Activated naive CD8-positive, alpha-beta T cell treated with anti-CD3 and anti-CD28 coated beads, Interleukin-2, amount 50 U/mL, for 24 hours (primary cell): Measurements from ENCODE around the gene SULT1C2.

ENCODE experiments used
- ATAC-seq: fragments of 150-1000 bp; cut with Tn5 transposase; one replicate; pipeline ENCODE4 v1.10.0; 2021
- DNase-seq: peaks from one replicate; pipeline ENCODE4 v3.0.0; 2021
- H3K27ac Mint-ChIP-seq: one replicate; pipeline ENCODE4 v1.8.0; 2021; ENCODE audit warnings: mild to moderate bottlenecking, mixed read lengths
- H3K27me3 Mint-ChIP-seq: one replicate; pipeline ENCODE4 v1.8.0; 2021; ENCODE audit warnings: mixed read lengths
- H3K36me3 Mint-ChIP-seq: one replicate; pipeline ENCODE4 v1.8.0; 2021; ENCODE audit warnings: low read depth, mixed read lengths
- H3K4me1 Mint-ChIP-seq: one replicate; pipeline ENCODE4 v1.8.0; 2021; ENCODE audit warnings: mixed read lengths
- H3K4me3 Mint-ChIP-seq: one replicate; pipeline ENCODE4 v1.8.0; 2021; ENCODE audit warnings: mild to moderate bottlenecking, moderate library complexity, mixed read lengths
- H3K9me3 Mint-ChIP-seq: one replicate; pipeline ENCODE4 v1.8.0; 2021; ENCODE audit warnings: mixed read lengths

The SULT1C2 gene

DNA sequence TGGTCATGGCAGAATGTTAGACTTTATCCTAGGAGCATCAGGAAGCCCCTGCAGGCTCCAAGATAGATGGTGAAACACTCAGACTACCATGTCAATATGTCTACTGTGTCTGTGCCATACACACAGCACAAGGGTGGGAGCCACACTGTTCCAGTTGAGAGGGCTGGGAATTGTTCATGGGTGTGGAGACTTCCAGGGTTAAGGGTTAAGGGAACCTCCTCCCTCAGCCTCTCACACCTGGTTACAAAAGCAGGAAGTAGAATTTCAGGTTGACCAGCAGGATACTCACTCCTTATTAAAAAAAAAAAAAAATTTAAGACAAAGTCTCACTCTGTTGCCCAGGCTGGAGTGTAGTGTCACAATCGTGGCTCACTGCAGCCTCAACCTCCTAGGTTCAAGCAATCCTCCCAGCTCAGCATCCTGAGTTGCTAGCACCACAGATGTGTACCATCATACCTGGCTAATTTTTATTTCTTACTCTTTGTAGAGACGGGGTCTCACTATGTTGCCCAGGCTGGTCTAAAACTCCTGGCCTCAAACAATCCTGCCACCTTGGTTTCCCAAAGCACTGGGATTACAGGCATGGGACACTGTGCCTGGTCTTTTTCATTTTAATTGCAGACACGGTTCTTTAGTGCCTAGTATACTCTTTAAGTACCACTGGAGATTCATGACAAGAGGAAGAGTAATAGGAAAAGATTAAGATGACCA, 26.0 kb downstream of the SULT1C2 start:
- no peaks in the 10 kb centered on the region for H3K36me3 Mint-ChIP-seq
- no peak overlapping the region for H3K4me3 Mint-ChIP-seq
- ATAC-seq, result no peak
- H3K9me3 Mint-ChIP-seq, result no peaks in the 10 kb centered on the region
- no peaks in the 10 kb centered on the region for H3K4me1 Mint-ChIP-seq
- no peak overlapping the region for H3K27ac Mint-ChIP-seq
- H3K27me3 Mint-ChIP-seq, result peaks cover 3% of the 10 kb centered on the region
- no peak for DNase-seq

DNA sequence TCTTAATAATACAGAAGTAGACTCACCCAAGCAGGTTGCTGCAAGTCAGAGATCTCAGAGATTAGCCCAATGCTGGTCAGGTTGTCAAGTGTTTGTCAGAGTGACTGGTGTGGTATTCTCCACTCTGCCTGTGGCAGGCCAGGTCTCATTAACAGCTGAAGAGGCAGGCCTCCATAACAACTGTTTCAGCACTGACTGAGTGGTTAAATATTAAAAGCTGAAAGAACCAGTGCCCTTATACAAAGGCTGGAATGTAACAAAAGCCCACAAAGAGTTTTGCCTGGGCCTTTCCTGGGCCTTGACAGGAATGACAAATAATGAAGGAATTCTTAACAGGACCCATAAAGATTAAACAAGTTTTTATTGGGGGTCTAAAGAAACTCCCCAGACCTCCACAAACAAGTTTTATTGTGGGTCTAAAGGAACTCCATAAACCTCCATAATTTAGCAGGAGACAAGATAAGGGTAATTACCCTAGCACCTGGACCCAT, 26.8 kb downstream of the SULT1C2 start:
- H3K4me1 Mint-ChIP-seq, result no peaks in the 10 kb centered on the region
- H3K36me3 Mint-ChIP-seq, result no peaks in the 10 kb centered on the region
- ATAC-seq (no peak), DNase-seq (no peak)
- no peak overlapping the region for H3K27ac Mint-ChIP-seq
- no peak overlapping the region for H3K4me3 Mint-ChIP-seq
- no peaks in the 10 kb centered on the region for H3K9me3 Mint-ChIP-seq
- H3K27me3 Mint-ChIP-seq, result peaks cover 3% of the 10 kb centered on the region

DNA sequence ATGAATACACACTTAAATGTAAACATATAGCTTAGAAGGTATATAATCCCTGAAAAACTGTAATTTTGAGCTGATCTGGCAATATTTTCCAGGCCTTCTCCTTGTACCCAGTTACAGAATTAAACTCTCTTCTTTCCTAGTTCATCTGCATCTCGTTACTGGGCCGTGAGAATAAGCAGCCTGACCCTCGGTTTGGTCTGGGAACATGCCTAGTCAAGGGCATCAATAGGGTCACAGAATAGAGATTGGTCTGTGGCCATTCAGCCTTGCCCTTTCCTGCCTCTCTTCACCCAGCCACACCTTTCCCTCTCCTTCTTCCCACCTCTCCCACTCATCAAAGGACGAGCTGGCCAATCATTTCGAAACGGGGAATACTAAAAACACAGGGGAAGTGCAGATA, 27.3 kb downstream of the SULT1C2 start:
- DNase-seq (no peak), ATAC-seq (no peak)
- no peak overlapping the region for H3K27ac Mint-ChIP-seq
- peaks cover 3% of the 10 kb centered on the region for H3K27me3 Mint-ChIP-seq
- no peaks in the 10 kb centered on the region for H3K4me1 Mint-ChIP-seq
- no peak overlapping the region for H3K4me3 Mint-ChIP-seq
- H3K36me3 Mint-ChIP-seq, result no peaks in the 10 kb centered on the region
- no peaks in the 10 kb centered on the region for H3K9me3 Mint-ChIP-seq

DNA sequence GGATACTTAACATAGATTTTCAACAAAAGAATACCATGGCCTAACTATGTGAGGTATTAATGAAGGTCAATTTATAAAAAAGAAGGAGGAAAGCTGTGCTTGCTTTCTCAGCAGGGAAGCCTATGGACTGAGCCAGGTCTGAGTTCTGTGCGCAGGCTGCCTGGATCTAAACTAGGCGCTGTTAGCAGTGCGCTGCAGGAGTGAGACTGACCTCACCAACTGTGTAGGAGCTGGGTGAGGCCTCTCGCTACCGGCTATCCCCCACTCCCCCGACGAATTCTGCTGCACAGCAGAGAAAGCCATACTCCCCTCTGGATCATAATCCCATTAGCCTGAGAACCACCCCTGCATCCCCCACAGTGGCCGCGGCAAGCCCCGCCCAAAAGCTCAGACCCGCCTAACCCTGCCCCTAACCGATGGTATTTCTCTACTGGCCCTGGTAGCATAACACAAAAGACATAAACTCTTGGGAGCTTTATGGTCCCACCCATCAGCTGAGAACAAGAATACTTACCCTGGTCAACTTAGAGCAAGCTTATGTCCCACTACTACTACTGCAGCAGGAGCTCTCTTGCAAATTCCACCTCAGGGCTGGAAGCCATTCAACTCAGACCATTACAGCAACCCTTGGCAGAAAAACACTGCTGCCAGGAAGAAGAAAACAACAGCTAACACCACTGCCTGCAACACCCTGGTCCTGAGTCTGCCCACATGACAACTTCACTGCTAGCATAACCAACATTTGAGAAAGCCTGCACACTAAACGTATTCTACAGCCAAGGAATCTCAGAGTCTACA, 28.0 kb downstream of the SULT1C2 start:
- no peak for DNase-seq
- Mint-ChIP-seq H3K27ac (no peak overlapping the region), H3K36me3 (no peaks in the 10 kb centered on the region), H3K4me3 (no peak overlapping the region), H3K4me1 (no peaks in the 10 kb centered on the region), H3K27me3 (peaks cover 3% of the 10 kb centered on the region), H3K9me3 (no peaks in the 10 kb centered on the region)
- ATAC-seq, result no peak

DNA sequence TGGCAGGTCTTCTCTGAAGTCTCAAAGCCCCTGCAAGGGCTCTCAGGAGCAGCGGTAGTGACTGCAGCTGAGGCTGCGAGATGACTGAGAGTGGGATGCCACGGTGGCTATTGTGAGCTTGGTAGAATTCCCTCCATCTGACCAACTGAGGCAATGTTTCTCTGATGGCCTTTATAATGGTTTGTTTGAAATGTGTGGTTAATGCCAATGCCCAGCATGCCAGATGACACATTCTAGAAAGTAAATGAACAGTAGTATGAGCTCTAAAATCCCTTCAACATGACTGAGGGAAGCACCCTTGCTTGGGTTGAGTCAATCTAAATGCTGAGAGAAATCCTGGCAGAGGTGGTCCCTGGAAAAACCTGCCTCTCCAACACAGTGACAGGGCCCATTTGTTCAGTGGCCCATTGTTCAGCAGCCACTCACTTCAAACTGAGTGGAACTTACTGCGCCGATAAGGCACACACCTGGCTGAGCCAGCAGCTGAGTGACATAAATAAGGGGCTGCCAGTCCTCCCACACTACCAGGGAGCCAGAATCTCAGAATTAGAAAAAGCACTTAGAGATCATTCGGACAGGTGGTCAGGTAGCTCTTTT, 31.7 kb downstream of the SULT1C2 start:
- Mint-ChIP-seq H3K27me3 (peaks cover 3% of the 10 kb centered on the region), H3K4me1 (no peaks in the 10 kb centered on the region), H3K27ac (no peak overlapping the region), H3K36me3 (no peaks in the 10 kb centered on the region), H3K4me3 (no peak overlapping the region), H3K9me3 (no peaks in the 10 kb centered on the region)
- no peak for DNase-seq
- no peak for ATAC-seq

- Mint-ChIP-seq H3K9me3 (no peaks in the 10 kb centered on the region), H3K4me3 (no peak overlapping the region), H3K27me3 (peaks cover 3% of the 10 kb centered on the region), H3K36me3 (no peaks in the 10 kb centered on the region), H3K27ac (no peak overlapping the region), H3K4me1 (no peaks in the 10 kb centered on the region)
- DNase-seq (no peak), ATAC-seq (no peak)
These were observed 34.9 kb downstream of the SULT1C2 start for GRCh38 chr2:108323619-108324018.

- H3K9me3 Mint-ChIP-seq, result no peaks in the 10 kb centered on the region
- no peaks in the 10 kb centered on the region for H3K4me1 Mint-ChIP-seq
- H3K27ac Mint-ChIP-seq, result no peak overlapping the region
- no peaks in the 10 kb centered on the region for H3K36me3 Mint-ChIP-seq
- no peak overlapping the region for H3K4me3 Mint-ChIP-seq
- ATAC-seq (no peak), DNase-seq (no peak)
- H3K27me3 Mint-ChIP-seq, result no peaks in the 10 kb centered on the region
These were observed 36.0 kb downstream of the SULT1C2 start for GRCh38 chr2:108324531-108325255.

DNA sequence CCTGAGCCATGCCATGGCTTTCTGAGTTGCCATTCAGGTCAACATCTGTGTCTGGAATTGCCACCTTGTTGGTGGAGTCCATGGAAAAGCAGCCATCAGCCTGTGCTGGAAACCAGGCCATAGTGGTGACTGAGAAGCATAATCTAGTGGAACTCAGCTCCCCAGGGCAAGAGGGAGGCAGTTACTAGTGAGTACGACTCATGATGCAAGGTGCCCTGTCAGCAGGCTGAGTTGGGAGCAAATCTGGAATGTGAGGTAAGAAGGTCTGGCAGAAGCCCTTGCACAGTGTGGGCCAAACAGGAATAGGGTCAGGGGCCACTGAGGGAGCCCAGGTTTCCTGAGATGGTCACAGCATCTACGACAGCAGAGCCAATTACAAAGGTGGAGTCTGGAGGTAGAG, 37.1 kb downstream of the SULT1C2 start:
- no peaks in the 10 kb centered on the region for H3K36me3 Mint-ChIP-seq
- H3K9me3 Mint-ChIP-seq, result no peaks in the 10 kb centered on the region
- ATAC-seq (no peak), DNase-seq (no peak)
- no peak overlapping the region for H3K27ac Mint-ChIP-seq
- H3K4me1 Mint-ChIP-seq, result no peaks in the 10 kb centered on the region
- no peak overlapping the region for H3K4me3 Mint-ChIP-seq
- peaks cover 2% of the 10 kb centered on the region for H3K27me3 Mint-ChIP-seq

DNA sequence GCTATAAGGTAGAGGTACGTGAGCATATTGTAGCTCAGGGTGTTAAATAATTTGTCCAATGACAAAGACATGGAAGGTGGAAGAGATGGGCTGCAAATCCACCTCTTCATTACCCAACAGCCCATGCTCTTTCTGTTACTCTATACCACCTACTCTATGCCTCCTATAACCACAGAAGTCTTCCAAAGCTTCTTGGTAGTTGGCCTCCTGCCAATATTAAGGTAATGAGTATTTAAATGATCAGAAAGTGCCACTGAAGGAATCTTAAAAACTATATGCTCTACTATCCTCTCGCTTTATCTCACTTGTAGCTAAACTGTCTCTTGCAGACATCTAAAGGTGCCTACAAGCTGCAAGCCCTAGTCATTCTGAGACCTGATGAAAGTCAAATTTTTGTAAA, 41.1 kb downstream of the SULT1C2 start:
- DNase-seq (no peak), ATAC-seq (no peak)
- no peaks in the 10 kb centered on the region for H3K36me3 Mint-ChIP-seq
- no peaks in the 10 kb centered on the region for H3K4me1 Mint-ChIP-seq
- H3K27me3 Mint-ChIP-seq, result peaks cover 6% of the 10 kb centered on the region
- H3K4me3 Mint-ChIP-seq, result no peak overlapping the region
- H3K27ac Mint-ChIP-seq, result no peak overlapping the region
- H3K9me3 Mint-ChIP-seq, result no peaks in the 10 kb centered on the region

DNA sequence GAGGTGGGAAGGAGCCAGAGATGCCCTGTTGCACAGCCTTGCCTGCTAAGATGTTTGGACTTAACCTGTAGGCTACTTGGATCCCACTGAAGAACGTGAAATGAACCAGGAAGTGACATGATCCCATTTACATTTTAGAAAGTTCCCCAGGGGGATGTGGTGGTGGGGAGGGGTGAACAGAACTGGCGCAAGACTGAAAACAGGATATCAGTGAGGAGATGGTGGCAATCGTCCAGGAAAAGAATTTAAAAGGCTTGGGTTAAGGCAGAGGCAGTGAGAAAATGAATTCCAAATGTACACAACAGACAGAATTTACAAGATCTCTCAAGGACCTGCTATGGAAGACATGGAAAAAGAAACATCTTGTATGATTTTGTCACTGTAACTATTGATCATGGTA, 42.3 kb downstream of the SULT1C2 start:
- Mint-ChIP-seq H3K36me3 (no peaks in the 10 kb centered on the region), H3K9me3 (no peaks in the 10 kb centered on the region), H3K27me3 (peaks cover 15% of the 10 kb centered on the region), H3K27ac (no peak overlapping the region), H3K4me3 (no peak overlapping the region), H3K4me1 (no peaks in the 10 kb centered on the region)
- DNase-seq (no peak), ATAC-seq (no peak)

- Mint-ChIP-seq H3K27ac (no peak overlapping the region), H3K9me3 (no peaks in the 10 kb centered on the region), H3K36me3 (no peaks in the 10 kb centered on the region), H3K4me1 (no peaks in the 10 kb centered on the region), H3K27me3 (peaks cover 11% of the 10 kb centered on the region), H3K4me3 (no peak overlapping the region)
- ATAC-seq, result no peak
- no peak for DNase-seq
These were observed 57.3 kb downstream of the SULT1C2 start for GRCh38 chr2:108345951-108346350.

DNA sequence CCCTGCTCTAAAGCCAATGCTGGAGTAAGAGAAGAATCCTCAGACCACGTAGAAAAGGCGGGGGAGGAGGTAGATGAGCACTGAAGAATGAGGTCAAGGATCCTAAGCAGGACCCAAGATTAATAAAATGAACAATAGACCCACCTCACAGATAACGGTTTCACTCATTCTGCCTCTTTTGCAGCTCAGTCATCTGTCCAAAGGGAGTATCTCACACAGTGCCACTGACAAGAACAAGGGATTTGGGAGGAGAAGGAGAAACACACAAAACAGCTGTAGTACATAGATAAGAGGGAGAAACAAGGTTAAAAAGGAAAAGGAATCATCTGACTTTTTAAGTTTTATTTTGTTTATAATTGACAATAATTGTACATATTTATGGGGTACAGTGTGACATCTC, 58.1 kb downstream of the SULT1C2 start:
- no peak overlapping the region for H3K4me3 Mint-ChIP-seq
- DNase-seq, result no peak
- no peak overlapping the region for H3K27ac Mint-ChIP-seq
- H3K36me3 Mint-ChIP-seq, result no peaks in the 10 kb centered on the region
- no peak for ATAC-seq
- H3K9me3 Mint-ChIP-seq, result no peaks in the 10 kb centered on the region
- H3K4me1 Mint-ChIP-seq, result no peaks in the 10 kb centered on the region
- peaks cover 14% of the 10 kb centered on the region for H3K27me3 Mint-ChIP-seq

DNA sequence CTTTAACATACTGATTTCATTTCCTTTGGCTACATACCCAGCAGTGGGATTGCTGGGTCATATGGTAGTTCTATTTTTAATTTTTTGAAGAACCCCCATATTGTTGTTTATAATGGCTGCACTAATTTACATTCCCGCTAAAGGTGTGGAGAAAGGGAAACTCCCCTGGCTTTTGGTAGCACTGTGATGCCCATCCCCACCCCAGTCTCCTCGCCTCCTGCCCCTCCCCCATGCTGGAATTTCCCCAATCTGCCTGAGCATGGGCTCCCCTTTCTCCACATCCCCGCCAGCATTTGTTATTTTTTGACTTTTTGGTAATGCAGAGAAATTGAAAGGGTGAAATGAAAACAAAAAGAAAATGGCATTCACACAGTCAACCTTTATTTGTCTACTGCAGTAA, 59.1 kb downstream of the SULT1C2 start:
- DNase-seq, result no peak
- H3K4me3 Mint-ChIP-seq, result no peak overlapping the region
- no peaks in the 10 kb centered on the region for H3K9me3 Mint-ChIP-seq
- H3K4me1 Mint-ChIP-seq, result no peaks in the 10 kb centered on the region
- no peaks in the 10 kb centered on the region for H3K36me3 Mint-ChIP-seq
- peaks cover 12% of the 10 kb centered on the region for H3K27me3 Mint-ChIP-seq
- no peak for ATAC-seq
- H3K27ac Mint-ChIP-seq, result no peak overlapping the region

- ATAC-seq, result no peak
- Mint-ChIP-seq H3K9me3 (no peaks in the 10 kb centered on the region), H3K4me3 (no peak overlapping the region), H3K4me1 (no peaks in the 10 kb centered on the region), H3K27me3 (peaks cover 11% of the 10 kb centered on the region), H3K27ac (no peak overlapping the region), H3K36me3 (no peaks in the 10 kb centered on the region)
- no peak for DNase-seq
These were observed 60.3 kb downstream of the SULT1C2 start for GRCh38 chr2:108348816-108349570.
